Trophoblast cell (in vitro differentiated cells and primary cell): ENCODE data around the gene SGTA.

Source experiments
- DNase-seq, 2 donors: peaks; one replicate each; pipeline ENCODE4 v3.0.0-alpha.2; 2016
- H2AFZ ChIP-seq: 2 replicates; pipeline ENCODE4 v1.6.1; 2013; ENCODE audit warnings: low read length, moderate library complexity, mild to moderate bottlenecking; ENCODE audit not compliant: insufficient read depth, poor library complexity
- H2AK5ac ChIP-seq: 2 replicates; pipeline ENCODE4 v1.6.1; 2013; ENCODE audit warnings: mild to moderate bottlenecking, low read length
- H2BK120ac ChIP-seq: 2 replicates; pipeline ENCODE4 v1.6.1; 2013; ENCODE audit warnings: low read length, mild to moderate bottlenecking, moderate library complexity; ENCODE audit not compliant: insufficient read depth, poor library complexity
- H2BK12ac ChIP-seq: 2 replicates; pipeline ENCODE4 v1.6.1; 2013; ENCODE audit warnings: mild to moderate bottlenecking, low read length, moderate library complexity
- H2BK5ac ChIP-seq: 2 replicates; pipeline ENCODE4 v1.6.1; 2013; ENCODE audit warnings: low read length, low read depth, moderate library complexity, mild to moderate bottlenecking; ENCODE audit not compliant: poor library complexity
- H3K14ac ChIP-seq: 2 replicates; pipeline ENCODE4 v1.6.1; 2013; ENCODE audit warnings: mild to moderate bottlenecking, low read length
- H3K18ac ChIP-seq: 2 replicates; pipeline ENCODE4 v1.6.1; 2013; ENCODE audit warnings: mild to moderate bottlenecking, low read length
- H3K23ac ChIP-seq: 2 replicates; pipeline ENCODE4 v1.6.1; 2013; ENCODE audit warnings: low read length
- H3K27ac ChIP-seq: 2 replicates; pipeline ENCODE4 v1.5.1; 2013; ENCODE audit warnings: low read depth, mild to moderate bottlenecking, inconsistent platforms, low read length, moderate library complexity
- H3K27me3 ChIP-seq: 2 replicates; pipeline ENCODE4 v1.6.1; 2013; ENCODE audit warnings: inconsistent platforms, mild to moderate bottlenecking, low read length, moderate library complexity; ENCODE audit not compliant: insufficient read depth
- H3K36me3 ChIP-seq, 2 experiments: 1 replicate in 1 of 2; 2 replicates in 1 of 2; pipeline ENCODE4 v1.6.1; 2013; ENCODE audit warnings: low read length in 2 of 2, mild to moderate bottlenecking in 2 of 2, moderate library complexity in 1 of 2; ENCODE audit not compliant: insufficient read depth in 2 of 2, control insufficient read depth in 1 of 2
- H3K4ac ChIP-seq: 2 replicates; pipeline ENCODE4 v1.6.1; 2013; ENCODE audit warnings: low read depth, mild to moderate bottlenecking, low read length, moderate library complexity
- H3K4me1 ChIP-seq, 2 experiments: 1 replicate in 1 of 2; 2 replicates in 1 of 2; pipeline ENCODE4 v1.6.1; 2013; ENCODE audit warnings: low read length in 2 of 2, mild to moderate bottlenecking in 2 of 2, moderate library complexity in 1 of 2; ENCODE audit not compliant: insufficient read depth in 2 of 2, control insufficient read depth in 1 of 2
- H3K4me2 ChIP-seq: 2 replicates; pipeline ENCODE4 v1.6.1; 2013; ENCODE audit warnings: inconsistent platforms, mild to moderate bottlenecking, low read length, moderate library complexity
- H3K4me3 ChIP-seq: 2 replicates; pipeline ENCODE4 v1.5.1; 2013; ENCODE audit warnings: mild to moderate bottlenecking, low read depth, low read length, inconsistent platforms
- H3K79me1 ChIP-seq: one replicate; pipeline ENCODE4 v1.6.1; 2013; ENCODE audit warnings: low read length
- H3K79me2 ChIP-seq: 2 replicates; pipeline ENCODE4 v1.6.1; 2013; ENCODE audit warnings: low read length, mild to moderate bottlenecking; ENCODE audit not compliant: control insufficient read depth, insufficient read depth, poor library complexity
- H3K9ac ChIP-seq: 2 replicates; pipeline ENCODE4 v1.6.1; 2013; ENCODE audit warnings: mild to moderate bottlenecking, low read length
- H3K9me3 ChIP-seq: 2 replicates; pipeline ENCODE4 v1.6.1; 2013; ENCODE audit warnings: low read depth, mild to moderate bottlenecking, control low read depth, inconsistent platforms, low read length; ENCODE audit not compliant: insufficient read depth
- H4K12ac ChIP-seq: 2 replicates; pipeline ENCODE4 v1.6.1; 2013; ENCODE audit warnings: low read depth, mild to moderate bottlenecking, low read length, moderate library complexity
- H4K8ac ChIP-seq: 2 replicates; pipeline ENCODE4 v1.6.1; 2013; ENCODE audit warnings: low read depth, mild to moderate bottlenecking, low read length, moderate library complexity
- H4K91ac ChIP-seq: one replicate; pipeline ENCODE4 v1.6.1; 2013; ENCODE audit warnings: low read depth, mild to moderate bottlenecking, low read length, moderate library complexity
- WGBS: extraction: QIAGEN DNeasy Blood & Tissue Kit; methylation state at CpG from one replicate; pipeline ENCODE4 v1.1.7; 2013; ENCODE audit warnings: missing lambda C conversion rate; ENCODE audit not compliant: insufficient read length, insufficient coverage; ENCODE audit errors: extremely low coverage; 5-methylcytosine and 5-hydroxymethylcytosine counted together

Gene SGTA

GRCh38 chr19:2732157-2732725, 50.8 kb downstream of the SGTA start:
- no peak overlapping the region for H2BK5ac ChIP-seq
- no peak overlapping the region for H3K14ac ChIP-seq
- no peaks in the 10 kb centered on the region for H3K79me2 ChIP-seq
- H3K4me3 ChIP-seq, result no peak overlapping the region
- no peak overlapping the region for H4K91ac ChIP-seq
- H2BK120ac ChIP-seq, result no peak overlapping the region
- no peak overlapping the region for H4K8ac ChIP-seq
- no peak overlapping the region for H2AK5ac ChIP-seq
- no peak overlapping the region for H3K9ac ChIP-seq
- H4K12ac ChIP-seq, result no peak overlapping the region
- WGBS, result no CpG with 5 or more reads among the region's 33 CpGs
- no peak overlapping the region for H3K23ac ChIP-seq
- no peak overlapping the region for H3K4me2 ChIP-seq
- H3K79me1 ChIP-seq, result no peaks in the 10 kb centered on the region
- no peak overlapping the region for H2BK12ac ChIP-seq
- no peaks in the 10 kb centered on the region for H3K27me3 ChIP-seq
- peaks cover 50% of the 10 kb centered on the region in 2 experiments for H3K36me3 ChIP-seq
- H3K27ac ChIP-seq, result no peak overlapping the region
- H2AFZ ChIP-seq, result no peak overlapping the region
- DNase-seq, result no peak
- H3K4ac ChIP-seq, result no peak overlapping the region
- H3K9me3 ChIP-seq, result peaks cover 11% of the 10 kb centered on the region
- no peak overlapping the region for H3K18ac ChIP-seq
- H3K4me1 ChIP-seq, result peaks cover 2 to 6% of the 10 kb centered on the region in 2 experiments

GRCh38 chr19:2731181-2731995, 51.7 kb downstream of the SGTA start:
- Histone ChIP-seq H3K36me3 (peaks cover 42 to 43% of the 10 kb centered on the region in 2 experiments), H2BK120ac (no peak overlapping the region), H3K27me3 (no peaks in the 10 kb centered on the region), H2AK5ac (no peak overlapping the region), H3K9me3 (peaks cover 6% of the 10 kb centered on the region), H2BK12ac (no peak overlapping the region), H4K8ac (no peak overlapping the region), H4K91ac (no peak overlapping the region), H3K79me2 (no peaks in the 10 kb centered on the region), H3K14ac (no peak overlapping the region), H3K79me1 (no peaks in the 10 kb centered on the region), H4K12ac (no peak overlapping the region), H3K4me2 (no peak overlapping the region), H2AFZ (no peak overlapping the region), H3K4me1 (peaks cover 4 to 9% of the 10 kb centered on the region in 2 experiments), H3K9ac (no peak overlapping the region), H3K4ac (no peak overlapping the region), H2BK5ac (no peak overlapping the region), H3K23ac (no peak overlapping the region), H3K27ac (no peak overlapping the region), H3K18ac (no peak overlapping the region), H3K4me3 (no peak overlapping the region)
- no peak for DNase-seq
- WGBS, result no CpG with 5 or more reads among the region's 41 CpGs

GRCh38 chr19:2729943-2730818, 52.9 kb downstream of the SGTA start:
- H3K79me1 ChIP-seq, result no peaks in the 10 kb centered on the region
- H3K4ac ChIP-seq, result no peak overlapping the region
- H4K91ac ChIP-seq, result no peak overlapping the region
- no peak overlapping the region for H3K4me3 ChIP-seq
- H4K12ac ChIP-seq, result no peak overlapping the region
- H3K4me1 ChIP-seq, result peaks cover 4 to 9% of the 10 kb centered on the region in 2 experiments
- H2BK5ac ChIP-seq, result no peak overlapping the region
- no peak overlapping the region for H3K14ac ChIP-seq
- no CpG with 5 or more reads among the region's 26 CpGs for WGBS
- H3K9me3 ChIP-seq, result no peaks in the 10 kb centered on the region
- DNase-seq, result no peak
- H3K27ac ChIP-seq, result no peak overlapping the region
- H3K36me3 ChIP-seq, result peaks cover 30 to 32% of the 10 kb centered on the region in 2 experiments
- no peak overlapping the region for H3K23ac ChIP-seq
- H3K79me2 ChIP-seq, result no peaks in the 10 kb centered on the region
- no peak overlapping the region for H3K4me2 ChIP-seq
- no peak overlapping the region for H2BK12ac ChIP-seq
- no peak overlapping the region for H3K9ac ChIP-seq
- H2BK120ac ChIP-seq, result no peak overlapping the region
- no peak overlapping the region for H2AFZ ChIP-seq
- no peak overlapping the region for H2AK5ac ChIP-seq
- H4K8ac ChIP-seq, result no peak overlapping the region
- no peaks in the 10 kb centered on the region for H3K27me3 ChIP-seq
- no peak overlapping the region for H3K18ac ChIP-seq

GRCh38 chr19:2728783-2729387, 54.2 kb downstream of the SGTA start:
- H2BK12ac ChIP-seq, result no peak overlapping the region
- no peak overlapping the region for H3K4ac ChIP-seq
- peaks cover 4 to 9% of the 10 kb centered on the region in 2 experiments for H3K4me1 ChIP-seq
- no peak overlapping the region for H3K9ac ChIP-seq
- no peaks in the 10 kb centered on the region for H3K79me2 ChIP-seq
- no peak overlapping the region for H3K27ac ChIP-seq
- no peak overlapping the region for H4K12ac ChIP-seq
- no peak overlapping the region for H2AK5ac ChIP-seq
- WGBS, result no CpG with 5 or more reads among the region's 23 CpGs
- H3K79me1 ChIP-seq, result no peaks in the 10 kb centered on the region
- no peak overlapping the region for H2AFZ ChIP-seq
- no peak overlapping the region for H3K23ac ChIP-seq
- peaks cover 2% of the 10 kb centered on the region for H3K9me3 ChIP-seq
- no peak overlapping the region for H2BK120ac ChIP-seq
- no peak overlapping the region for H3K18ac ChIP-seq
- no peak for DNase-seq
- no peaks in the 10 kb centered on the region for H3K27me3 ChIP-seq
- H2BK5ac ChIP-seq, result no peak overlapping the region
- H3K36me3 ChIP-seq, result peaks cover 19 to 20% of the 10 kb centered on the region in 2 experiments
- H3K14ac ChIP-seq, result no peak overlapping the region
- no peak overlapping the region for H4K8ac ChIP-seq
- no peak overlapping the region for H3K4me3 ChIP-seq
- no peak overlapping the region for H3K4me2 ChIP-seq
- no peak overlapping the region for H4K91ac ChIP-seq
